ENCODE results near the gene GRIN2C. TPM values are rescaled to one million over a fixed set of nuclear protein-coding genes. Genes with fewer than 3 reads are reported as not detected.

Gene GRIN2C
- total and polyA plus RNA-seq, 9 of the 15 experiments (the other 6 are each of a cell fraction or from before 2014, with no cell fraction given) = under 0.01 to 0.33 (median 0.10) TPM; not detected in 2

DNA sequence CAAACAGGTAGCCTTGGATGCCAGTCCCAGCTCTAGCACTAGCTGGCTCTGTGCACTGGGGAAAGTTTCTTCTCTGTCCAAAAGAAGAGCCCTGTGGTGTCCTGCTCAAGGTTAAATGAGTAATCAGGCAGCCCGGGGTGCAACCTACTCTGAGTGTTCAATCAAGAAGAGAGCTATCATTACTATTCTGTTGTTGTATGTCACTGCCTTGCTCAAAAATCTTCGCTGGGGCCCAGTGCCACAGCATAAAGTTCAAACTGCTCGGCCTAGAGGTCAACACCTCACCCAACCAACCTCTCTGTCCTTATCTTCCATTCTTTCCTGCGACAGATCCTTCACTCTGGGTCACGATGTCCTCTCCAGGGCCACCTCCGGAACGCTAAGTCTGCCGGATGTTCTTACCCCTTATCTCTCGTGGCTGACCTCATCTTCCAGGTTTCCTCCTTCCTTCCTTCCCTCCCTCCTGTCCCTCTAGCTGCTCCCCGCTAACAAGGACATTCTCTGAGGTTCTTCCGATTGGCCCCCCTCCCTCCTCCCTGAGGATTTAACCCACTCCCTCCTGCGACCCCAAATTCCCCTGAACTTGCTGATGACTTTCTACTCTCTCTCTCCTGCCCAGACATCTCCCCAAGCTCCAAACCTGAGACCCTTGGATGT, 8.7 kb upstream of the GRIN2C start (continued):
- TF ChIP-seq ZNF263 (CRISPR knock-in tag; IDR thresholded peaks at IDR 0.05; ENCODE audit: borderline replicate concordance) (no peak; the same call in 1 of the 2 replicates), CHAMP1 (IDR thresholded peaks at IDR 0.05) (no peak), FOXJ3 (CRISPR knock-in tag; IDR thresholded peaks at IDR 0.05) (no peak), HDAC3 (IDR thresholded peaks at IDR 0.05; ENCODE audit: borderline replicate concordance, partially characterized antibody) (no peak), U2AF2 (optimal IDR thresholded peaks at IDR 0.05; ENCODE audit: low read depth, low read length) (no peak), SMARCA4 (IDR thresholded peaks at IDR 0.05) (peak; percentile 95), SFPQ (IDR thresholded peaks at IDR 0.05; ENCODE audit: low read depth, low read length) (no peak), SAP30 (IDR thresholded peaks at IDR 0.05; ENCODE audit: borderline replicate concordance, insufficient read depth, low read depth, low read length, poor library complexity, severe bottlenecking) (no peak), PHB2 (IDR thresholded peaks at IDR 0.05; ENCODE audit: low read depth) (peak; percentile 68; the same call in 1 of the 2 replicates), POLR2B (IDR thresholded peaks at IDR 0.05; ENCODE audit: low read depth, partially characterized antibody) (peak; percentile 64), HDAC2 (IDR thresholded peaks at IDR 0.05) (peak; percentile 91), NFE2L1 (tag; IDR thresholded peaks at IDR 0.05; ENCODE audit: borderline replicate concordance, low read depth) (no peak), EWSR1 (IDR thresholded peaks at IDR 0.05; ENCODE audit: borderline replicate concordance, low read depth, partially characterized antibody) (no peak), FOXJ2 (tag; IDR thresholded peaks at IDR 0.05) (0 out of 2 replicates have a peak, but pooled peaks have one; percentile 28), ZBTB7A (IDR thresholded peaks at IDR 0.05; ENCODE audit: borderline replicate concordance, control insufficient read depth, low read depth, low read length) (peak; percentile 16; the same call in 1 of the 2 replicates), NKRF (IDR thresholded peaks at IDR 0.05; ENCODE audit: borderline replicate concordance) (no peak), ZNF707 (CRISPR knock-in tag; conservative IDR thresholded peaks at IDR 0.05) (no peak), HEY1 (CRISPR knock-in tag; IDR thresholded peaks at IDR 0.05; ENCODE audit: borderline replicate concordance) (no peak)
- TF ChIP-seq, protein P1, sequence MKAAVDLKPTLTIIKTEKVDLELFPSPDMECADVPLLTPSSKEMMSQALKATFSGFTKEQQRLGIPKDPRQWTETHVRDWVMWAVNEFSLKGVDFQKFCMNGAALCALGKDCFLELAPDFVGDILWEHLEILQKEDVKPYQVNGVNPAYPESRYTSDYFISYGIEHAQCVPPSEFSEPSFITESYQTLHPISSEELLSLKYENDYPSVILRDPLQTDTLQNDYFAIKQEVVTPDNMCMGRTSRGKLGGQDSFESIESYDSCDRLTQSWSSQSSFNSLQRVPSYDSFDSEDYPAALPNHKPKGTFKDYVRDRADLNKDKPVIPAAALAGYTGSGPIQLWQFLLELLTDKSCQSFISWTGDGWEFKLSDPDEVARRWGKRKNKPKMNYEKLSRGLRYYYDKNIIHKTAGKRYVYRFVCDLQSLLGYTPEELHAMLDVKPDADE (conservative IDR thresholded peaks at IDR 0.05; ENCODE audit: control insufficient read depth, low read depth, low read length) = no peak

Data from K562 (cell line).